Lung microvascular endothelial cell (primary cell): ENCODE measurements around the gene SEC61A1. TPM values are rescaled to one million over a fixed set of nuclear protein-coding genes. Genes with fewer than 3 reads are reported as not detected.
A peak's percentile ranks its signal among the peaks of the same experiment; 100 is the strongest.

Source experiments
- DNase-seq, 2 donors: peaks; one replicate each; pipeline versions ENCODE4 v3.0.0 to v3.0.0-alpha.2; 2010; ENCODE audit warnings: low read depth in 2 of 2
- total RNA-seq: library from RNA; depleted of rRNA; stranded (reverse); fragments of >200 nt; gene quantifications from 2 replicates; pipeline ENCODE4 v1.2.1, GENCODE V29; 2014

Gene SEC61A1
- total RNA-seq, 1 donor from 2014 or later: 203 TPM

DNA sequence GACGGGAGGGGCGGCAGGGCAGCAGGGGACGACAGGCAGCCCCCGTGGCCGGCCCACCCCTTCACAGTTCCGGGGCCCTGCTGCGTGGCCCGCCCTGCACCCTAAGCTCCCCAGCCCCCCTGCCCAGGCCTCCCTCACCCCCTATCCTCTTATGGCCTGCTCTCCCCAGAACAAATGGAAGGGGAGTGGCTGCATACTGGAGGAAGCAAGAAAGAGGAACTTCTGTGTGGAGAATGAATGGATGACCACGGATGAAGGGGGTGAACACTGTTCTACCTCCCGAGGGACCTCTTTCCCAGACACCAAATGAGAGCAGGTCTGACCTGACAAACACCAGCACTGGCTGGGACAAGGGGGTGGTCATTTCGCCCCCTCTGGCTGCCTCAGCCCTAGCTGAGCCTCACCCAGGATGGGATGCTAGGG, 25.0 kb downstream of the SEC61A1 start:
- DNase-seq: no peak

DNA sequence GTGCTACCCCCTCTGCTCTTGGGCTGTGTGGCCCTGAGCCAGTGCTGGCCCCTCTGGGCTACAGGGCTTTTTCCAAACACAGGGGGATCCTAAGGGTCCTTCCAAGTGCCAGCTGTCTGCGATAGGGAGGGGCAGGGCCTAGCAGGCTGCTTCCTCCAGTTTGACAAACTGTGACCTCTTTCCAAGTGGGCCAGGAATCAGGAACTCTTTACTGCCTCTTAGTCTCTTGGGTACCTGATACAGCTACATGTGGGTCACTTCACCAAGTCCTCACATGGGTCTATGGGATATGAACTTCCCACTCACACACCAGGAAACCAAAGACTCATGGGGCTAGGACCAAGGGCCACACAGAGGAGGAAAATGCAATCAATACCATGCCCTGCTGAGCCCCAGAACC, 25.4 kb downstream of the SEC61A1 start:
- no peak for DNase-seq

GRCh38 chr3:128078322-128078721, 26.1 kb downstream of the SEC61A1 start:
- no peak for DNase-seq

DNA sequence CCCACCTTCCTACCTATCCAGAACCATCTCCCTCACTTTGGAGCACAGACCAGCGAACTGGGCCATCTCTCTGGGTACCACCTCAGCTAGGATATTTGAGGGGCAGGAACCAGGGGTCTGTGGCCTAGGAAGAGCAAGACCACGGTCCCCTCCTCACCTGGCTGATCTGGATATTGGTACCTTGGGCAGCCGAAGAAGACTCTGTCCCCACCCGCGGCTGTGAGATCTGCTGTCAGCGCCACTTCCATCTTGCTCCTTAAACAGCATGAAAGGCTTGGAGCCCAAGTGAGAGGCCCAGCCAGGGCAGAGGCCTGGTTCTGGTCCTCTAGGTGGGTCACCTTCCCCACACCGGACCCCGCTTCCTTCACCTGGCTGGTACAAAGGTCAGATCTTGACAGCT, 26.6 kb downstream of the SEC61A1 start:
- DNase-seq: no peak

- DNase-seq: no peak
Measured at GRCh38 chr3:128079823-128080222, 27.6 kb downstream of the SEC61A1 start.

DNA sequence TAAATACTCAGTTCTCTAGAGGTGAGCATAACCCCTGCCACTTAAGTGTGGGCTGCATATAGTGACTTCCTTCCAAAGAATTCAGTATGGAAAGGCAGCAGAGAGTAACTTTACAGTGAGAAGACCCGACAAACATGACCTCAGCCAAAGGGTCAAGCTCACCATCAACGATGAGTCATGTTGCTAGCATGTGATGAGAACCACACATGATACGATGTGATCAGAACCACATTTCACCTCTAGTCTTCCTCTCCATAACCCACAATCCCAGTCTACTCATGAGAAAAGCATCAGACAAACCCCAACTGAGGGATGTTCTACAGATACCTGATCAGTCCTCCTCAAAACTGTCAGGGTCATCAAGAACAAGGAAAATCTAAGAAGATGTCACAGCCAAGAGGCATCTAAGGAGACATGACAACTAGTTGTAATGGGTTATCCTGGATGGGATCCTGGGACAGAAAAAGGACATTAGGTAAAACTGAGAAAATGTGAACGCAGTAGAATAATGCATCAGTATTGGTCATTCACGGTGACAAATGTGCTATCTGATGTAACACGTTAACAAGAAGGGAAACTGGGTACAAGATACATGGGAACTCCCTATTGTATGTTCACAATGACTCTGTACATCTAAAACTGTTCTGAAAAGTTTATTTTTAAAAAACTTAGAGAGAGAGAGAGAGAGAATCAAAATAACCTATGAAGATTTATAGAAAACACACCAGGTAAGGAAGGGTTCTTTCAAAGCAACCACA, 28.3 kb downstream of the SEC61A1 start:
- DNase-seq: peak; percentile 57 to 67

DNA sequence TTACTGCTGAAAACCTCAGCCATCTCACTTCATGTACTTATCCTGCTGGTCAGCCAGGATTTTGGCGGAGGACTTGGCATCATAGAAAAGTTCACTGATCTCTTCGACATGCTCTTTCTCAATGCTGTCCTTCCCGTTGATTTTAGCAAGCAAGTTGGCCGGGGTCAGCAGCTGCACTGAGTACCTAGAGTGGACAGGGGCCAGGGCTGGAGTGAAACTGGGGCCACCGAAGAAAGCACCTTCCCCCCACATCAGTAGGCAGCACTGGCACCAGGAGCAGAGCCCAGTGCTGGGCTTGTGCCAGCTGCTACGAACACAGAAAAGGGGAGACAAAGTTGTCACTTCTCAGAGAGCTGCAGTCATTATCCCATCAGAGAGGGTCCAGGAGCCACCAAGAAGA, 29.0 kb downstream of the SEC61A1 start:
- DNase-seq: no peak

DNA sequence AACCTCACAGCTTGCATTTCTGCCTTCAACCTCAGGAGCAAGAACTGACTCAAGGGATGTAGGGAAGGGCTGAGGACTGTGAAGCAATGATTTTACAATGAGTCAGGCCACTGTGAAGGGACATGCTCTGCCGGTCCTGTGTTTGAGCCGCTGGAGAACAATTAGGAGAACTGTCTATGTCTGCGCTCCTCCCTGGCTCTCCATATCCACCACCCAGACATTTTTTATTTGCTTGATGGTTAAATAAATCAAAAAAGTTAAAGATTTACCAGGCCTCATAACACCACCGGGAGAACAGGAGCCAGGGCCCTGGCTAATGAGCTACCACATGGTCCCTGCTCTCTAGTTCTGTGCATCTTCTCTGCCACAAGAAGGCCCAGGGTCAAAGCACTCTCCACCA, 29.6 kb downstream of the SEC61A1 start:
- DNase-seq: no peak

- no peak for DNase-seq
Measured at GRCh38 chr3:128082546-128082945, 30.3 kb downstream of the SEC61A1 start.

GRCh38 chr3:128083396-128083795, 31.2 kb downstream of the SEC61A1 start:
- no peak for DNase-seq

DNA sequence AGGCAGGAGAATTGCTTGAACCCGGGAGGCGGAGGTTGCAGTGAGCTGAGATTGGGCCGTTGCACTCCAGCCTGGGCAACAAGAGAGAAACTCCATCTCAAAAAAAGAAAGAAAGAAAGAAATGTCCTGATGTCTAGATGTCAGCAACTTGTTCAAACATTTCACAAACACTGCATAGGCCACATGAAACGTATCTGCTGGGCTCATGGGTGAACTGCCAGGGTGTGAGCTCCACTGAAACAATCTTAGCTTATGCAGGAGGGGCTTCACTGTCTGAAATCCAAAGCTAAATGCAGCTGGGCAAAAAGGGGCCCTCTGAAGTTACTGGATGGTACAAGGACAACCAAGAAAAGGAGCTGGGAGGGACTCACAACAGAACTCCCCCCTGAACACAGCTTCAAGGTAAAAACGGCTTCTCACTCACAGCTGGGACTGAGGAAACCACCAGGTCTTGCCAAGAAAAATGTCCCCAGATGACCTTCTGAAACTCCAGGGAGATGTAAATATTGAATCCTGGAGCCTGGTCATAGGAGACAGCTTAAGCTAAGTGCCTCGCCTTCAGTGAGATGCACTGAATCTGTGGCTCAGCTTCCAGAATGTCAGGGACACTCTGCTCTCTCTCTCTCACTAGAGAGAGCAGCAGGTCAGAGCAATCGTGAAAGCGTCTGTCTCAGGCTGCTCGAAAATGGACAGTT, 31.9 kb downstream of the SEC61A1 start:
- DNase-seq: no peak

DNA sequence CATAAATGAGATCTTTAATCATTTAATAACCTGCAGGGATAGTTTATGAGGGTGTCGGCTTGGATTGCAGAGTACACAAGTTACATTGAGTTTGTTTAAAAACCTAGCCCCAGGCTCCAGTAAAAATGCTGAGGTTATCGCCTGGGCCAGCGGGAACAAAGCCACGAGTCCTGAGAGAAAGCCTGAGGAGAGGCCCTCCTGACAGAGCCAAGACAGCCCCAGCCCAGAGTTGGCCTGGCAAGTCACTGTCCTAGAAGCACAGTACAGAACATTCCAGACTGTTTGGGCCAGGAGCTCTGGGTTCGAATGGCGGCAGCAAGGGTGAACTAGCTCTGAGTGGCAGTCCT, 32.4 kb downstream of the SEC61A1 start:
- no peak for DNase-seq

DNA sequence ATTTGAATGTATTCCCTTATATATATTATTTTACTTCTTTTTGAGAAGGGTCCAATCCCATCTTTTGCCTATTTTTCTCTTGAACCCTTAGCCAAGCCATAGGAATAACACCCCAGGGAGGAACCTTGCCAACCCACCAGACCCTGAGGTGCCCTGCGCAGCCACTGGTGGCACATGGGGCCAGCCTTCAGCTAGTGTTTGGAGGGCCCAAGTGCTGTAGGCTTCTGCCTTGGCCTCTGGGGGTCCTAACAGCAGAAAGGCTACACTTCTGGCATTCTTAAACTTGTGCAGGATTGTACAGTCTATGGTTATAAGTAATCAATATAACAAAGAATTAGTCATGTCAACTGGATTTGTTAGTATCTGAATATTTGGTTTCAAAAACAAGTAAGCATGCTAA, 36.9 kb downstream of the SEC61A1 start:
- no peak for DNase-seq

GRCh38 chr3:128091586-128091985, 39.3 kb downstream of the SEC61A1 start:
- DNase-seq: no peak

DNA sequence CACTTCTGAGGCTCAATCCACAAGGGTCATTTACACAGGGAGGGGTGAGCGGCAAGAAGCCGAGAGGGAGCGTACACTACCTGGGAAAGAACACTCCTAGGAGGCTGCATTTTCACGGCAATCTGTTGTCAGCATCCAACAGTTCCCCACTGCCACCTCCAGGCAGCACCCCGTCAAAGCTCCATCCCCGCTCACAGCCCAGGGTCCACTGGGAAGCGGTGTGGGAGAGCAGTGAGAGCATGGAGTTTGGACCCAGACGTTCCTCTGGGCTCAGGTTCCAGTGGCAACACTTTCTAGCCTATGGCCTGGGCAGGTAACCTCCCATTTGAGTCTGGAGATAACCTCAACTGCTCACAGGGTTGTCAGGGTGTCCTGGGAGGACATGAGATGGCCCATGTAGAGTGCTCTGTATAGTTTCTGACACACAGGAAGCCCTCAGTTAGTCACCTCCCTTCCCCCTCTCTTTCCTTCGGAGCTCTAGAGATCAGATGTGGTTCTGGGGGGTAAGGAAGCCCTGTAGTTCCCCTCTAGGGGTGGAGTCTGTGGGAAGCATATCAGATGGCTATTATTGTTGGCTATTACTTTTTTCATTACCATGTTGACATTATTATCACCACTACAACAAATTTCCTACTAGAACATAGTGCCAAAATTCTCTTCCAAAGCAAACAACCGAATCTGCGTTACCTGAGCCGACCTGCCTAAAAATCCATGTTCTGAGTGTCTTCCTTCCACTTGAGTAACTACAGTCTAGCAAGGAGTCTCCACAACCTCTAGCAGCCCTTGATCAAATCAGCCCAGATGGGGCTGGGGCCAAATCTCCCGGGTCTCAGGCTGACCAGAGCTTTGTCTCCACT, 42.3 kb downstream of the SEC61A1 start:
- DNase-seq: peak; percentile 61 to 73

DNA sequence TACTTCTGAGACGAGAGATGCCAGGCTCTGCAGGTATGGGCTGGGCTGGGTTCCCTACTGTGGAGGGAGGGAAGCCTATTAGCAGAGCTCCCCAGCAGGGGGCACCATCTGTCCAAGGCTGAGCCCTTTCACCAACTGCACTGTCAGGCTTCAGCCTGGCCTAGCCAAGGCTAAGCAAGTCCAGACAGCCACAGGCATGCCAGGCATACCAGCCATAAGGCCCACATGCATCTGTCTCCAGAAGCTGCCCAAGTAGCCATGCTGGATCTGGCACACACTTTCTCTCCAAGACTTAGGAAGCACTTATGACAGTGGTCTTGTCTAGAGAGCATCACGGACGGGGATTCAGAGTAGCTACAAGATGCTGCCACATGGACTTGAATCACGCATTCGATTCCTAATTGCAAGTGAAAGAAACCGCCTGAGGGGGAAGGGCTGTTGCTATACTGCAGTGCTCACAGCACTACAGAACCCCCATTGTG, 43.0 kb downstream of the SEC61A1 start:
- peak; percentile 84 to 90 for DNase-seq

DNA sequence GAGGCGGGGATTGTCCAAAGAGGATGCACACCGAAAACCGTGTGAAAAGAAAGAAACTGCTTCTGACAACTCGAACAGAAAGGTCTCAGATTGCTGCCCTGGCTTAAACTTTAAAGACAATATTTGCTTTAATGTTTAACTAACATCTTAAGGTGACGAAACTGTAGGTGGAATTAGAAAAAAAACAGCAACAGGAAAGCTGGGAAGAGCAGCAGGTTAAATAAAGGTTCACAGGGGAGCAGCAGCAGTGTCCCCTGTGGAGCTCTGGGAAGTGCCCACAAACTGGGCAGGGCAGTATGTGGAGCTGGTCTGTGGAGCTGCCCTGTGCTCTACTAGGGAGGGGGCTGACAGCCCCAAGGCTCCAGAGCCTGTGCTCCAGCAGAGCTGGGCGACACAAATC, 46.0 kb downstream of the SEC61A1 start:
- no peak for DNase-seq

DNA sequence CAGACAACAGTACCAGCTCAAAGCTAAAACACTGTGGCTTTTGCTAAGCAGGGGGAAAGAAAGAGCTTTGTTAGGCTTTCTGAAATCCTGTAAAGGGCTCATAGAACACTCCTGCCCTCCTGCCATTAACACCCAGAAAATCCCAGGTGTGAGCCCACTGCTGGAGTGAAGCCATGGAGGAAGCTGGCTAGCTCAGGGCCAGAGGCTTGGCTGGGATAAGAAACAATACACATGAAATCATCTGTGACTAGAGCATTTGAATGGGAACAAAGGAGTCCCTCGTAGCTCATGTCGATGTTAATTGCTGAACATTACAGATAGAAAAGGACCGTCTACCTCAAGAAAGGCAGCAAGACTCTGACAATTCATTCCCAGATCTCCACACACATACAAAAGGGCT, 47.9 kb downstream of the SEC61A1 start:
- peak in 1 of 2 donors; percentile 15 for DNase-seq

GRCh38 chr3:128100638-128101037, 48.4 kb downstream of the SEC61A1 start:
- no peak for DNase-seq

DNA sequence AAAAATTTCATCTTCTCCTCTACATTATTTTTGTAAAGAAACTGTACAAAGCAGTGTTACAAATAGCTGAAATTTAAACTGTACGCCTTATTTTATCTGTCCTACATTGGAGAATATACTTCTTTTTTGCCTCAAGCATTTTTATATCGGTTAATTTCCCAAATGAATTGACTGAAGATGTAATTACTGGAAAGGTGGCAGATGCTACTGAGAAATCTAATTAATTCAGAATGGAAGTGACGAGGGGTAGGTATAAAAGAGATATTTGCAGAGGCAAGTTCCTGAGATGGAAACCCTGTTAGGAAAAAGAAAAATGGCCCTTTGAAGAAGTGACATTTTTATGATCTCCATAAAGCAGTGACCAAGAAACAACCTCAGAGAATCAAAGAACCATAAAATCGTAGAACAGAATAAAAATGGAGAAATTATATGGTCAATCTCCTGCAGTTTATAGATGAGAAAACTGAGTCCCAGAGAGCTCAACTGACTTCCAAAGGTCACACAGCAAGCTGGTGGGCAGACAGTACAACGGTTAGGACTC, 51.0 kb downstream of the SEC61A1 start:
- DNase-seq: no peak

- DNase-seq: peak in 1 of 2 donors; percentile 79
Measured at GRCh38 chr3:128107834-128108233, 55.6 kb downstream of the SEC61A1 start.

DNA sequence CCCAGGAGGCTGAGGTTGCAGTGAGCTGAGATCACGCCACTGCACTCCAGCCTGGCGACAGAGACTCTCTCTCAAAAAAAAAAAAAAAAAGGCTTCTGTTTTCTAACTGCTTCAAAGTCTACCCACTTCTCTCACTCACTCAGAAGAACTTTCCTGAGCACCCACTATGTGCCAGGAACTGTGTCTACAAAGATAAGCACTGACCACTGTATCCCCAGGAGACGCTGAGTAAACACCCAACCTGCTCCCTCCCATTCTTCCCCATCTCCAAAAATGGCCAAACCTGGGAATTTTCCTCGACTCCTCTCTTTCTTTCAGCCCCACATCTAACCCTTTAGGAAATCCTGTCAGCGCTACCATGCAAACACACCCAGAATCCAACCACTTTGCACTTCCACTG, 58.9 kb downstream of the SEC61A1 start:
- no peak for DNase-seq
